ENCODE results near the gene GALNT13.

- TF ChIP-seq POLR2A (IDR thresholded peaks at IDR 0.05) = no peak
- TF ChIP-seq CTCF (IDR thresholded peaks at IDR 0.05) = no peak
Observed at GRCh38 chr2:154238252-154238651, 366.5 kb downstream of the GALNT13 start.

Data from breast epithelium (tissue), 3 donors.